Type B pancreatic cell (in vitro differentiated cells): ENCODE measurements around the gene AKAP13. TPM values are rescaled to one million over a fixed set of nuclear protein-coding genes. Genes with fewer than 3 reads are reported as not detected.
A peak's percentile ranks its signal among the peaks of the same experiment; 100 is the strongest.

ENCODE experiments used
- DNase-seq: peaks from one replicate; pipeline ENCODE4 v3.0.0; 2021; ENCODE audit warnings: mixed read lengths; ENCODE audit not compliant: unreplicated experiment; ENCODE audit errors: extremely low spot score
- H3K27ac Mint-ChIP-seq: 2 replicates; pipeline ENCODE4 v1.8.0; 2021; ENCODE audit warnings: mild to moderate bottlenecking, mixed read lengths
- H3K27me3 Mint-ChIP-seq: 2 replicates; pipeline ENCODE4 v1.8.0; 2021; ENCODE audit warnings: mixed read lengths
- H3K36me3 Mint-ChIP-seq: 2 replicates; pipeline ENCODE4 v1.8.0; 2021; ENCODE audit warnings: mixed read lengths
- H3K4me1 Mint-ChIP-seq: one replicate; pipeline ENCODE4 v1.8.0; 2021; ENCODE audit warnings: mixed read lengths; ENCODE audit not compliant: unreplicated experiment
- H3K4me3 Mint-ChIP-seq: 2 replicates; pipeline ENCODE4 v1.8.0; 2021; ENCODE audit warnings: mild to moderate bottlenecking, mixed read lengths
- H3K9me3 Mint-ChIP-seq: 2 replicates; pipeline ENCODE4 v1.8.0; 2021; ENCODE audit warnings: mixed read lengths
- CTCF ChIP-seq: fragments of 200-600 bp; sonication (generic); conservative IDR thresholded peaks from 2 replicates; pipeline ENCODE4 v1.5.0; 2021; ENCODE audit warnings: antibody characterized with exemption, mild to moderate bottlenecking
- total RNA-seq: library from RNA; stranded (reverse); gene quantifications from 2 replicates; pipeline ENCODE4 v1.2.1, GENCODE V29; 2021; ENCODE audit warnings: low replicate concordance

AKAP13 gene
- total RNA-seq, 1 donor from 2014 or later = 75.7 TPM

- Mint-ChIP-seq H3K27ac (no peak overlapping the region), H3K36me3 (peaks cover 43% of the 10 kb centered on the region), H3K4me3 (no peak overlapping the region), H3K27me3 (no peaks in the 10 kb centered on the region), H3K9me3 (no peaks in the 10 kb centered on the region), H3K4me1 (peaks cover 11% of the 10 kb centered on the region)
- no peak for DNase-seq
- TF ChIP-seq CTCF = no peak
Measured at GRCh38 chr15:85726454-85726853, 346.1 kb downstream of the AKAP13 start.

- DNase-seq = no peak
- no peak for TF ChIP-seq CTCF
- no peaks in the 10 kb centered on the region for H3K27me3 Mint-ChIP-seq
- H3K36me3 Mint-ChIP-seq = peaks cover 41% of the 10 kb centered on the region
- peaks cover 11% of the 10 kb centered on the region for H3K4me1 Mint-ChIP-seq
- no peaks in the 10 kb centered on the region for H3K9me3 Mint-ChIP-seq
- H3K4me3 Mint-ChIP-seq = no peak overlapping the region
- no peak overlapping the region for H3K27ac Mint-ChIP-seq
Measured at GRCh38 chr15:85727068-85727467, 346.7 kb downstream of the AKAP13 start.

- DNase-seq = no peak
- H3K27ac Mint-ChIP-seq = peak overlapping the region; percentile 8
- peaks cover 10% of the 10 kb centered on the region for H3K9me3 Mint-ChIP-seq
- peaks cover 6% of the 10 kb centered on the region for H3K4me1 Mint-ChIP-seq
- H3K36me3 Mint-ChIP-seq = peaks cover 46% of the 10 kb centered on the region
- no peak overlapping the region for H3K4me3 Mint-ChIP-seq
- peak; percentile 88 for TF ChIP-seq CTCF
- H3K27me3 Mint-ChIP-seq = no peaks in the 10 kb centered on the region
Measured at GRCh38 chr15:85730001-85730820, 349.8 kb downstream of the AKAP13 start.

- Mint-ChIP-seq H3K27me3 (no peaks in the 10 kb centered on the region), H3K9me3 (peaks cover 10% of the 10 kb centered on the region), H3K4me1 (peaks cover 6% of the 10 kb centered on the region), H3K36me3 (peaks cover 46% of the 10 kb centered on the region), H3K4me3 (no peak overlapping the region), H3K27ac (no peak overlapping the region)
- TF ChIP-seq CTCF = no peak
- no peak for DNase-seq
Measured at GRCh38 chr15:85733416-85733815, 353.0 kb downstream of the AKAP13 start.

- Mint-ChIP-seq H3K4me3 (no peak overlapping the region), H3K27ac (no peak overlapping the region), H3K4me1 (peaks cover under 1% of the 10 kb centered on the region)
Measured at GRCh38 chr15:85737061-85737460, 356.7 kb downstream of the AKAP13 start.

More at GRCh38 chr15:85737061-85737460, 356.7 kb downstream of the AKAP13 start:
- no peak for DNase-seq
- Mint-ChIP-seq H3K9me3 (peaks cover 10% of the 10 kb centered on the region), H3K27me3 (no peaks in the 10 kb centered on the region), H3K36me3 (peaks cover 49% of the 10 kb centered on the region)
- TF ChIP-seq CTCF = no peak
